ENCODE results near the gene SH3BGRL. TPM values are rescaled to one million over a fixed set of nuclear protein-coding genes. Genes with fewer than 3 reads are reported as not detected.

The SH3BGRL gene
- total RNA-seq, 1 experiment from 2014 or later = 32.1 TPM

DNA sequence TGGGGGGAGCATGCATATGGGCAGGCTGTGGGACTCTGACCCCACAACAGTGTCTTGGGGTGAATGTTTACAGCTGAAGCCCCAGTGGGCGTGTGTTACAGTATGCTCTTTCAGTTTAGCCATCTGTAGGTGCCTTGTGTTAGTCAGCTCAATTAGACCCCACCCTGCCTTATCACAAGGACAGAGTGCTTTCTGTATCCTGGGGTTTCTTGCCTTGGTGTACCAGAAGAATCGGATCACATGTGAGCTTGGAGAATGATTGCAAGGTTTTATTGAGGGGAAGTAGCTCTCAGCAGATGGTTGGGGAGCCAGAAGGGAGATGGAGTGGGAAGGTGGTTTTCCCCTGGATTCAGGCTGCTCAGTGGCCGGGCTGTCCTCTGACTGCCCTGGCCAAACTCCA is 27.3 kb downstream of the SH3BGRL start:
- BruUV-seq (replicated peaks) = no TSS peak
- Histone ChIP-seq H3K4me3 (ENCODE audit: low read depth, low read length) (no peak overlapping the region), H3K4me1 (no peaks in the 10 kb centered on the region), H3K27me3 (replicated peaks; ENCODE audit: control insufficient read depth, insufficient read depth, low read length) (no peaks in the 10 kb centered on the region), H3K36me3 (ENCODE audit: control insufficient read depth, insufficient read depth, low read length) (no peaks in the 10 kb centered on the region), H3K9me3 (no peaks in the 10 kb centered on the region)
- TF ChIP-seq, protein P1, sequence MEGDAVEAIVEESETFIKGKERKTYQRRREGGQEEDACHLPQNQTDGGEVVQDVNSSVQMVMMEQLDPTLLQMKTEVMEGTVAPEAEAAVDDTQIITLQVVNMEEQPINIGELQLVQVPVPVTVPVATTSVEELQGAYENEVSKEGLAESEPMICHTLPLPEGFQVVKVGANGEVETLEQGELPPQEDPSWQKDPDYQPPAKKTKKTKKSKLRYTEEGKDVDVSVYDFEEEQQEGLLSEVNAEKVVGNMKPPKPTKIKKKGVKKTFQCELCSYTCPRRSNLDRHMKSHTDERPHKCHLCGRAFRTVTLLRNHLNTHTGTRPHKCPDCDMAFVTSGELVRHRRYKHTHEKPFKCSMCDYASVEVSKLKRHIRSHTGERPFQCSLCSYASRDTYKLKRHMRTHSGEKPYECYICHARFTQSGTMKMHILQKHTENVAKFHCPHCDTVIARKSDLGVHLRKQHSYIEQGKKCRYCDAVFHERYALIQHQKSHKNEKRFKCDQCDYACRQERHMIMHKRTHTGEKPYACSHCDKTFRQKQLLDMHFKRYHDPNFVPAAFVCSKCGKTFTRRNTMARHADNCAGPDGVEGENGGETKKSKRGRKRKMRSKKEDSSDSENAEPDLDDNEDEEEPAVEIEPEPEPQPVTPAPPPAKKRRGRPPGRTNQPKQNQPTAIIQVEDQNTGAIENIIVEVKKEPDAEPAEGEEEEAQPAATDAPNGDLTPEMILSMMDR (IDR thresholded peaks at IDR 0.05; ENCODE audit: insufficient read depth in 1 of 2, low read depth in 1 of 2, low read length in 1 of 2, severe bottlenecking in 1 of 2, unreplicated experiment in 1 of 2) = no peak
- H3K27ac Mint-ChIP-seq (ENCODE audit: unreplicated experiment) = no peak overlapping the region
- intact Hi-C loops (cut with micrococcal nuclease; ENCODE audit: unreplicated experiment) = no loop called here
- H3K27me3 Mint-ChIP-seq (ENCODE audit: insufficient read depth, unreplicated experiment) = no peaks in the 10 kb centered on the region
- no peak for DNase-seq
- H3K4me3 Mint-ChIP-seq (ENCODE audit: unreplicated experiment) = no peak overlapping the region
- peaks cover 7% of the 10 kb centered on the region for H3K4me1 Mint-ChIP-seq (ENCODE audit: low read depth, unreplicated experiment)
- ChIA-PET CTCF (no interaction called here), POLR2A (no interaction called here)
- H3K9me3 Mint-ChIP-seq (ENCODE audit: unreplicated experiment) = no peaks in the 10 kb centered on the region
- H3K36me3 Mint-ChIP-seq (ENCODE audit: insufficient read depth, unreplicated experiment) = no peaks in the 10 kb centered on the region

DNA sequence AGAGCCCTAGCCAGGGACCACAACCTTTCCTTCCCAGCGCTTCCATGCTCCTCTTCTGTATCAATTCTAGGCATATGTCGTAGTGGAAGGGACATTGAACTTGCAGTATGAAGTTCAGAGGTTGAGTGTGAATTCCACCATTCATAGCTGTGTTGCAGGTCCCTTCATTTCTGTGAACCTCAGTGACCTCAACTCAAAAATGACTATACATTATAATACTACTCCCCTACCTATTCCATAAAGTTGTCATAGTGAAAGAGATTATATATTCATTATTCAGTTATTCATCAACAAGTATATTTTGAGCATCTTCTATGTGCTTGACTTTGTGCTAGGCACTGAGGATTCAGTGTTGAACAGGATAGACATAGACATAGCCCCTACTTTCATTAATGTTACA is 28.0 kb downstream of the SH3BGRL start:
- ChIA-PET CTCF (no interaction called here), POLR2A (no interaction called here)
- H3K4me1 ChIP-seq = no peaks in the 10 kb centered on the region
- intact Hi-C loops (cut with micrococcal nuclease; ENCODE audit: unreplicated experiment) = no loop called here
- no peaks in the 10 kb centered on the region for H3K36me3 ChIP-seq (ENCODE audit: control insufficient read depth, insufficient read depth, low read length)
- Mint-ChIP-seq H3K9me3 (ENCODE audit: unreplicated experiment) (no peaks in the 10 kb centered on the region), H3K4me3 (ENCODE audit: unreplicated experiment) (no peak overlapping the region), H3K27ac (ENCODE audit: unreplicated experiment) (no peak overlapping the region), H3K36me3 (ENCODE audit: insufficient read depth, unreplicated experiment) (no peaks in the 10 kb centered on the region), H3K4me1 (ENCODE audit: low read depth, unreplicated experiment) (peaks cover 7% of the 10 kb centered on the region), H3K27me3 (ENCODE audit: insufficient read depth, unreplicated experiment) (no peaks in the 10 kb centered on the region)
- TF ChIP-seq, protein P1 (IDR thresholded peaks at IDR 0.05; ENCODE audit: insufficient read depth in 1 of 2, low read depth in 1 of 2, low read length in 1 of 2, severe bottlenecking in 1 of 2, unreplicated experiment in 1 of 2) = no peak
- no peak overlapping the region for H3K4me3 ChIP-seq (ENCODE audit: low read depth, low read length)
- no peaks in the 10 kb centered on the region for H3K27me3 ChIP-seq (replicated peaks; ENCODE audit: control insufficient read depth, insufficient read depth, low read length)
- no peak for DNase-seq
- no peaks in the 10 kb centered on the region for H3K9me3 ChIP-seq
- no TSS peak for BruUV-seq (replicated peaks)

DNA sequence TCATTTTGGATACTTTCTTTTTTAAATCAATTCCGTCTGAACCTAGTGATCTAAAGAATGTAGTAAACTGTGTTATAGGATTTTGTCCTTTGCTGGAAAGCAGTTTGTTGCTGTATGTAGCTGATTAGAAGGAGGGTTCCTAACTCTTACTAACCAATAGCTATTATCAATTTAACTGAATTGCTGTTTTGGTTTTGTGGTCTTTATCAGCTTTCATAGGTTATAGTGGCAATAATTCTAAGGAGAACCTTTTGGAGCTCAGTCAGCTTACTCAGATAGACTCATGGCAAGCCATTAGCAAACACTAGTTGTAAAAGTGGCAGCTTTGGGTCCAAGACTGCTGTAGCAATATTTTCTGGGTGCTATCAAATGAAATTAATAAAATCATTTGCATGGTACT is 29.6 kb downstream of the SH3BGRL start:
- no peak overlapping the region for H3K4me3 ChIP-seq (ENCODE audit: low read depth, low read length)
- H3K4me1 ChIP-seq = no peaks in the 10 kb centered on the region
- Mint-ChIP-seq H3K27ac (ENCODE audit: unreplicated experiment) (no peak overlapping the region), H3K36me3 (ENCODE audit: insufficient read depth, unreplicated experiment) (no peaks in the 10 kb centered on the region), H3K4me1 (ENCODE audit: low read depth, unreplicated experiment) (peaks cover 7% of the 10 kb centered on the region), H3K27me3 (ENCODE audit: insufficient read depth, unreplicated experiment) (no peaks in the 10 kb centered on the region), H3K4me3 (ENCODE audit: unreplicated experiment) (no peak overlapping the region), H3K9me3 (ENCODE audit: unreplicated experiment) (no peaks in the 10 kb centered on the region)
- BruUV-seq (replicated peaks) = no TSS peak
- no peak for DNase-seq
- H3K9me3 ChIP-seq = no peaks in the 10 kb centered on the region
- H3K36me3 ChIP-seq (ENCODE audit: control insufficient read depth, insufficient read depth, low read length) = no peaks in the 10 kb centered on the region
- no peaks in the 10 kb centered on the region for H3K27me3 ChIP-seq (replicated peaks; ENCODE audit: control insufficient read depth, insufficient read depth, low read length)
- CTCF ChIA-PET = no interaction called here
- TF ChIP-seq, protein P1 (IDR thresholded peaks at IDR 0.05; ENCODE audit: insufficient read depth in 1 of 2, low read depth in 1 of 2, low read length in 1 of 2, severe bottlenecking in 1 of 2, unreplicated experiment in 1 of 2) = no peak
- intact Hi-C loops (cut with micrococcal nuclease; ENCODE audit: unreplicated experiment) = no loop called here
- POLR2A ChIA-PET = no interaction called here

Measured in Caco-2 (cell line).